HG03175 (cell line): ENCODE measurements around the gene AHRR.

Source experiments
- ATAC-seq: cut with Tn5 transposase; IDR thresholded peaks from one replicate; pipeline ENCODE4 v1.9.1; 2021; ENCODE audit warnings: mild to moderate bottlenecking, moderate library complexity; ENCODE audit not compliant: unreplicated experiment

Gene AHRR

GRCh38 chr5:424301-425110 lies 103.0 kb downstream of the AHRR start:
- peak; percentile 95 for ATAC-seq

- no peak for ATAC-seq
These were observed 104.2 kb downstream of the AHRR start for GRCh38 chr5:425714-426113.

GRCh38 chr5:426392-426976 lies 105.0 kb downstream of the AHRR start:
- ATAC-seq = no peak

GRCh38 chr5:427415-428087 lies 106.0 kb downstream of the AHRR start:
- ATAC-seq = no peak

GRCh38 chr5:428219-428618 lies 106.7 kb downstream of the AHRR start:
- ATAC-seq = no peak

- no peak for ATAC-seq
These were observed 107.4 kb downstream of the AHRR start for GRCh38 chr5:428754-429452.

- no peak for ATAC-seq
These were observed 108.1 kb downstream of the AHRR start for GRCh38 chr5:429453-430188.

- no peak for ATAC-seq
These were observed 108.9 kb downstream of the AHRR start for GRCh38 chr5:430214-430925.

- no peak for ATAC-seq
These were observed 109.6 kb downstream of the AHRR start for GRCh38 chr5:431001-431710.

GRCh38 chr5:431711-432050 lies 110.2 kb downstream of the AHRR start:
- ATAC-seq = no peak

- no peak for ATAC-seq
These were observed 110.8 kb downstream of the AHRR start for GRCh38 chr5:432201-432927.

- no peak for ATAC-seq
These were observed 111.6 kb downstream of the AHRR start for GRCh38 chr5:432928-433791.

- no peak for ATAC-seq
These were observed 112.3 kb downstream of the AHRR start for GRCh38 chr5:433836-434235.

- no peak for ATAC-seq
These were observed 113.1 kb downstream of the AHRR start for GRCh38 chr5:434443-435146.

- ATAC-seq = no peak
These were observed 113.8 kb downstream of the AHRR start for GRCh38 chr5:435156-435790.

- no peak for ATAC-seq
These were observed 114.6 kb downstream of the AHRR start for GRCh38 chr5:435961-436640.

- no peak for ATAC-seq
These were observed 115.1 kb downstream of the AHRR start for GRCh38 chr5:436641-436975.
